Measurements from ENCODE around the gene FHIT.

DNA sequence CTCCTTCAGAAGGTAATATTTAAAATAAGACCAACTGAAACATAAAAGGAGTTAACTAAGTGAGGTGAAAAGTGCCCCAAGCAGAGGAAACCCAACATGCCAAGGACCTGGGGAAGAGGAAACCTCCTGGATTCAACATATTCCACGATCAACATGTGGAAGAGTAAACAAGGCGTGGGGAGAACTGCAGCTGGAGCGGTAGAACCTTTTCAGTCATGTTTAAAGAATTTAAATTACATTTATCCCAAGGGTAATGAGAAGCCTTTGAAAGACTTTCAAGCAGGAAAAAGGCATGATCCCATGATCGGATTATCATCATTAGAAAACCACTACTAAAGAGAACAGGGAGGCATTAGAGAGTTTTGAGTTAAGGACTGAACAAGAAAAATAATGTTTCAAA is 330.7 kb downstream of the FHIT start:
- no peak for TF ChIP-seq EZH2 (IDR thresholded peaks at IDR 0.05; ENCODE audit: borderline replicate concordance, control insufficient read depth, low read depth, low read length)
- TF ChIP-seq SIN3A (IDR thresholded peaks at IDR 0.05; ENCODE audit: low read depth, low read length) = no peak
- no peak for TF ChIP-seq IKZF1 (conservative IDR thresholded peaks at IDR 0.05)
- TF ChIP-seq, protein P1, sequence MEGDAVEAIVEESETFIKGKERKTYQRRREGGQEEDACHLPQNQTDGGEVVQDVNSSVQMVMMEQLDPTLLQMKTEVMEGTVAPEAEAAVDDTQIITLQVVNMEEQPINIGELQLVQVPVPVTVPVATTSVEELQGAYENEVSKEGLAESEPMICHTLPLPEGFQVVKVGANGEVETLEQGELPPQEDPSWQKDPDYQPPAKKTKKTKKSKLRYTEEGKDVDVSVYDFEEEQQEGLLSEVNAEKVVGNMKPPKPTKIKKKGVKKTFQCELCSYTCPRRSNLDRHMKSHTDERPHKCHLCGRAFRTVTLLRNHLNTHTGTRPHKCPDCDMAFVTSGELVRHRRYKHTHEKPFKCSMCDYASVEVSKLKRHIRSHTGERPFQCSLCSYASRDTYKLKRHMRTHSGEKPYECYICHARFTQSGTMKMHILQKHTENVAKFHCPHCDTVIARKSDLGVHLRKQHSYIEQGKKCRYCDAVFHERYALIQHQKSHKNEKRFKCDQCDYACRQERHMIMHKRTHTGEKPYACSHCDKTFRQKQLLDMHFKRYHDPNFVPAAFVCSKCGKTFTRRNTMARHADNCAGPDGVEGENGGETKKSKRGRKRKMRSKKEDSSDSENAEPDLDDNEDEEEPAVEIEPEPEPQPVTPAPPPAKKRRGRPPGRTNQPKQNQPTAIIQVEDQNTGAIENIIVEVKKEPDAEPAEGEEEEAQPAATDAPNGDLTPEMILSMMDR (IDR thresholded peaks at IDR 0.05 in 2 of 3, conservative IDR thresholded peaks at IDR 0.05 in 1 of 3; ENCODE audit: control insufficient read depth in 2 of 3, extremely low read depth in 1 of 3, insufficient read depth in 1 of 3, low read depth in 3 of 3, low read length in 3 of 3) = no peak
- TF ChIP-seq, protein P2, sequence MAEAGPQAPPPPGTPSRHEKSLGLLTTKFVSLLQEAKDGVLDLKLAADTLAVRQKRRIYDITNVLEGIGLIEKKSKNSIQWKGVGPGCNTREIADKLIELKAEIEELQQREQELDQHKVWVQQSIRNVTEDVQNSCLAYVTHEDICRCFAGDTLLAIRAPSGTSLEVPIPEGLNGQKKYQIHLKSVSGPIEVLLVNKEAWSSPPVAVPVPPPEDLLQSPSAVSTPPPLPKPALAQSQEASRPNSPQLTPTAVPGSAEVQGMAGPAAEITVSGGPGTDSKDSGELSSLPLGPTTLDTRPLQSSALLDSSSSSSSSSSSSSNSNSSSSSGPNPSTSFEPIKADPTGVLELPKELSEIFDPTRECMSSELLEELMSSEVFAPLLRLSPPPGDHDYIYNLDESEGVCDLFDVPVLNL (IDR thresholded peaks at IDR 0.05; ENCODE audit: low read depth, low read length) = no peak
